Naive thymus-derived CD4-positive, alpha-beta T cell (primary cell): ENCODE results near the gene HNRNPUL1. TPM values are rescaled to one million over a fixed set of nuclear protein-coding genes. Genes with fewer than 3 reads are reported as not detected.

Experiments
- ATAC-seq: fragments of 150-1000 bp; cut with Tn5 transposase; 2 replicates; pipeline ENCODE4 v1.10.0; 2021; ENCODE audit warnings: mild to moderate bottlenecking, moderate library complexity
- CTCF ChIA-PET: fragments of 350-600 bp; sonication (Branson Sonifier 250); formaldehyde crosslinking; loops from one replicate; lab custom pipeline; 2021; ENCODE audit warnings: antibody characterized with exemption; lab: Charles Lee
- POLR2A ChIA-PET: fragments of 350-600 bp; sonication (Branson Sonifier 250); formaldehyde crosslinking; loops from one replicate; lab custom pipeline; 2021; ENCODE audit warnings: antibody characterized with exemption, inconsistent platforms; lab: Charles Lee
- DNase-seq, 9 donors: peaks; one replicate each; pipeline versions ENCODE4 v3.0.0 to v3.0.0-alpha.2; 2020 to 2022; ENCODE audit warnings: mixed read lengths in 1 of 9
- H3K27ac ChIP-seq: one replicate; pipeline ENCODE4 v1.7.0; 2013; ENCODE audit warnings: mild to moderate bottlenecking, low read depth, low read length, moderate library complexity
- H3K27me3 ChIP-seq, 2 donors: one replicate each; pipeline ENCODE4 v1.7.0; 2013; ENCODE audit warnings: low read length in 2 of 2, mild to moderate bottlenecking in 2 of 2, moderate library complexity in 2 of 2; ENCODE audit not compliant: control insufficient read depth in 2 of 2, insufficient read depth in 2 of 2
- H3K36me3 ChIP-seq, 3 experiments: 1 replicate in 2 of 3; 2 replicates in 1 of 3; pipeline ENCODE4 v1.7.0; 2013; ENCODE audit warnings: low read length in 3 of 3, mild to moderate bottlenecking in 3 of 3, moderate library complexity in 1 of 3; ENCODE audit not compliant: insufficient read depth in 3 of 3, control insufficient read depth in 2 of 3
- H3K4me1 ChIP-seq, 2 donors: one replicate each; pipeline ENCODE4 v1.7.0; 2013; ENCODE audit warnings: low read length in 2 of 2, mild to moderate bottlenecking in 2 of 2, moderate library complexity in 1 of 2; ENCODE audit not compliant: control insufficient read depth in 2 of 2, insufficient read depth in 2 of 2
- H3K4me3 ChIP-seq: 2 replicates; pipeline ENCODE4 v1.7.0; 2013; ENCODE audit warnings: mild to moderate bottlenecking, low read length
- H3K9me3 ChIP-seq, 3 experiments: 1 replicate in 2 of 3; 2 replicates in 1 of 3; pipeline ENCODE4 v1.7.0; 2013; ENCODE audit warnings: low read length in 3 of 3; ENCODE audit not compliant: control insufficient read depth in 2 of 3
- H3K27ac Mint-ChIP-seq, 9 donors: one replicate each; pipeline ENCODE4 v1.8.0; 2020 to 2022; ENCODE audit warnings: mixed read lengths in 9 of 9, mild to moderate bottlenecking in 8 of 9, moderate library complexity in 5 of 9, inconsistent platforms in 2 of 9
- H3K27me3 Mint-ChIP-seq, 5 donors: one replicate each; pipeline ENCODE4 v1.8.0; 2021 to 2022; ENCODE audit warnings: mixed read lengths in 5 of 5, mild to moderate bottlenecking in 1 of 5
- H3K36me3 Mint-ChIP-seq, 5 donors: one replicate each; pipeline ENCODE4 v1.8.0; 2020 to 2022; ENCODE audit warnings: mixed read lengths in 5 of 5, mild to moderate bottlenecking in 3 of 5, inconsistent platforms in 1 of 5
- H3K4me1 Mint-ChIP-seq, 7 donors: one replicate each; pipeline ENCODE4 v1.8.0; 2020 to 2022; ENCODE audit warnings: mixed read lengths in 7 of 7, mild to moderate bottlenecking in 3 of 7, inconsistent platforms in 1 of 7
- H3K4me3 Mint-ChIP-seq, 10 donors: one replicate each; pipeline ENCODE4 v1.8.0; 2020 to 2022; ENCODE audit warnings: mild to moderate bottlenecking in 10 of 10, mixed read lengths in 10 of 10, moderate library complexity in 6 of 10, inconsistent platforms in 2 of 10
- H3K9me3 Mint-ChIP-seq, 11 donors: one replicate each; pipeline ENCODE4 v1.8.0; 2020 to 2022; ENCODE audit warnings: mixed read lengths in 11 of 11, mild to moderate bottlenecking in 4 of 11, inconsistent platforms in 1 of 11, moderate library complexity in 1 of 11
- intact Hi-C, 2 donors: fragments of 100-400 bp; cut with micrococcal nuclease; formaldehyde crosslinking; loops; one replicate each; pipeline ENCODE4 v1.15.1; 2023
- polyA plus RNA-seq, 2 donors: library from polyadenylated mRNA; unstranded; fragments of 300-500 nt; fragmentation: Illumina TruSeq; gene quantifications; one replicate each; pipeline ENCODE4 v1.2.3, GENCODE V29; 2021
- total RNA-seq, 6 experiments: library from RNA in 5 of 6; stranded (reverse) in 5 of 6; gene quantifications; 1 replicate in 5 of 6; 2 replicates in 1 of 6; pipeline ENCODE4 v1.2.3 and lab custom pipeline; 2021 to 2026

The HNRNPUL1 gene
- total and polyA plus RNA-seq, 7 experiments from 2014 or later: 51.4 to 319 (median 270) TPM

GRCh38 chr19:41249707-41250423 is 14.3 kb upstream of the HNRNPUL1 start:
- ATAC-seq (no peak), DNase-seq (no peak)
- no peaks in the 10 kb centered on the region for H3K27me3 ChIP-seq
- H3K36me3 ChIP-seq: no peaks in the 10 kb centered on the region
- no peaks in the 10 kb centered on the region for H3K9me3 ChIP-seq
- peaks cover 0 to 8% (median 0%) of the 10 kb centered on the region in 5 donors for H3K27me3 Mint-ChIP-seq
- H3K36me3 Mint-ChIP-seq: no peaks in the 10 kb centered on the region
- no peak overlapping the region for H3K27ac ChIP-seq
- H3K4me1 Mint-ChIP-seq: peaks cover 0 to 4% (median 0%) of the 10 kb centered on the region in 7 donors
- CTCF ChIA-PET: interaction anchor here (1.4 kb wide), 1 partner anchor 46 kb away, joined by 3 read pairs; no protein-coding TSS in a partner anchor
- H3K9me3 Mint-ChIP-seq: no peaks in the 10 kb centered on the region
- no peak overlapping the region for H3K4me3 Mint-ChIP-seq
- POLR2A ChIA-PET: no interaction called here
- intact Hi-C loops: no loop called here
- no peaks in the 10 kb centered on the region for H3K4me1 ChIP-seq
- H3K4me3 ChIP-seq: no peak overlapping the region
- no peak overlapping the region for H3K27ac Mint-ChIP-seq

GRCh38 chr19:41253660-41254059 is 10.5 kb upstream of the HNRNPUL1 start:
- Mint-ChIP-seq H3K4me3 (no peak overlapping the region), H3K4me1 (peaks cover 0 to 5% (median 0%) of the 10 kb centered on the region in 7 donors), H3K27ac (no peak overlapping the region), H3K36me3 (no peaks in the 10 kb centered on the region), H3K27me3 (peaks cover 0 to 17% (median 0%) of the 10 kb centered on the region in 5 donors), H3K9me3 (peaks cover 0 to 1% (median 0%) of the 10 kb centered on the region in 11 donors)
- DNase-seq: no peak
- ChIA-PET POLR2A (no interaction called here), CTCF (no interaction called here)
- Histone ChIP-seq H3K4me3 (no peak overlapping the region), H3K27ac (no peak overlapping the region), H3K4me1 (no peaks in the 10 kb centered on the region), H3K27me3 (no peaks in the 10 kb centered on the region), H3K9me3 (no peaks in the 10 kb centered on the region), H3K36me3 (no peaks in the 10 kb centered on the region)
- ATAC-seq: no peak
- intact Hi-C loops: no loop called here

DNA sequence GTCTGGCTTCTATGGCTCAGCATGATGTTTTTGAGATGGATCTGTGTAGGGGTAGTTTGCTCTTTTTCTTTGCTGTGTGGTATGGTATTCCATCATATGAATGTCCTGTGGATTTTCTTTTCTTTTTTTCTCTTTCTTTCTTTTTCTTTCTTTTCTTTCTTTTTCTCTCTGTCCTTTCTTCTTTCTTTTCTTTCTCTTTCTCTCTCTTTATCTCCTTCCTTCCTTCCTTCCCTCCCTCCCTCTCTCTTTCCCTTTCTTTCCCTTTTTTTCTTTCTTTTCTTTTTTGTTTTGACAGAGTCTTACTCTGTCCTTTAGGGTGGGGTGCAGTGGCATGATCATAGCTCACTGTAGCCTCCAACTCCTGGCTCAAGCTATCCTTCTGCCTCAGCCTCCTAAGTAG is 9.0 kb upstream of the HNRNPUL1 start:
- no peaks in the 10 kb centered on the region for H3K36me3 Mint-ChIP-seq
- H3K9me3 Mint-ChIP-seq: peaks cover 0 to 1% (median 0%) of the 10 kb centered on the region in 11 donors
- H3K27ac Mint-ChIP-seq: peak overlapping the region in 1 of 9 donors; percentile 36
- Histone ChIP-seq H3K4me3 (no peak overlapping the region), H3K36me3 (no peaks in the 10 kb centered on the region), H3K4me1 (no peaks in the 10 kb centered on the region), H3K27me3 (no peaks in the 10 kb centered on the region), H3K9me3 (no peaks in the 10 kb centered on the region), H3K27ac (no peak overlapping the region)
- intact Hi-C loops: no loop called here
- no peak for DNase-seq
- ChIA-PET CTCF (interaction anchor here (0.6 to 0.9 kb wide), 2 partner anchors 9 to 26 kb away, joined by 3 to 6 read pairs; partner anchors contain the start of gene HNRNPUL1), POLR2A (no interaction called here)
- peaks cover 0 to 9% (median 0%) of the 10 kb centered on the region in 7 donors for H3K4me1 Mint-ChIP-seq
- no peak overlapping the region for H3K4me3 Mint-ChIP-seq
- no peak for ATAC-seq
- peaks cover 0 to 17% (median 0%) of the 10 kb centered on the region in 5 donors for H3K27me3 Mint-ChIP-seq

GRCh38 chr19:41261474-41262190 is 2.5 kb upstream of the HNRNPUL1 start:
- peaks cover 19 to 20% of the 10 kb centered on the region in 2 donors for H3K4me1 ChIP-seq
- ChIA-PET POLR2A (interaction anchor here (0.5 to 9.6 kb wide), 16 partner anchors 9 to 627 kb away, joined by 3 to 339 read pairs (median 4); partner anchors contain the start of genes B9D2, CCDC97, COQ8B and ITPKC), CTCF (interaction anchor here (0.6 to 5.5 kb wide), 6 partner anchors 37 to 785 kb away, joined by 3 to 55 read pairs (median 4); no protein-coding TSS in a partner anchor)
- peak in 1 of 9 donors; percentile 9 for DNase-seq
- H3K27ac Mint-ChIP-seq: peak overlapping the region; percentile 99 to 100 (median 100)
- peaks cover 0 to 17% (median 3%) of the 10 kb centered on the region in 5 donors for H3K36me3 Mint-ChIP-seq
- H3K4me3 ChIP-seq: peak overlapping the region; percentile 84
- no peaks in the 10 kb centered on the region for H3K9me3 ChIP-seq
- H3K4me1 Mint-ChIP-seq: peaks cover 23 to 45% (median 26%) of the 10 kb centered on the region in 7 donors
- no peaks in the 10 kb centered on the region for H3K27me3 ChIP-seq
- H3K4me3 Mint-ChIP-seq: peak overlapping the region; percentile 95 to 100 (median 98)
- H3K36me3 ChIP-seq: peaks cover 0 to 12% (median 0%) of the 10 kb centered on the region in 3 experiments
- H3K9me3 Mint-ChIP-seq: peaks cover 0 to 18% (median 0%) of the 10 kb centered on the region in 11 donors
- intact Hi-C loops: loop anchor here (1.0 to 10.0 kb wide), 24 partner anchors 35 to 1919 kb away; partner anchors contain the start of genes BLVRB (in 1 of the 2), CIC (in 1 of the 2), DMAC2 (in 1 of the 2) and DYRK1B (in 1 of the 2)
- ATAC-seq: no peak
- peaks cover 0 to 10% (median 0%) of the 10 kb centered on the region in 5 donors for H3K27me3 Mint-ChIP-seq
- peak overlapping the region; percentile 99 for H3K27ac ChIP-seq

GRCh38 chr19:41263042-41263849 is 926 bp upstream of the HNRNPUL1 start:
- Histone ChIP-seq H3K4me3 (peak overlapping the region; percentile 84), H3K9me3 (no peaks in the 10 kb centered on the region), H3K4me1 (peaks cover 22 to 30% of the 10 kb centered on the region in 2 donors), H3K27ac (peak overlapping the region; percentile 99), H3K36me3 (peaks cover 0 to 28% (median 4%) of the 10 kb centered on the region in 3 experiments), H3K27me3 (no peaks in the 10 kb centered on the region)
- Mint-ChIP-seq H3K36me3 (peaks cover 0 to 25% (median 4%) of the 10 kb centered on the region in 5 donors), H3K27me3 (peaks cover 0 to 8% (median 0%) of the 10 kb centered on the region in 5 donors), H3K4me1 (peaks cover 33 to 60% (median 41%) of the 10 kb centered on the region in 7 donors), H3K9me3 (peaks cover 0 to 18% (median 0%) of the 10 kb centered on the region in 11 donors), H3K4me3 (peak overlapping the region; percentile 95 to 100 (median 98)), H3K27ac (peak overlapping the region; percentile 99 to 100 (median 100))
- peak; percentile 62 for ATAC-seq
- DNase-seq: peak; percentile 66 to 98 (median 95)
- POLR2A ChIA-PET: interaction anchor here (0.5 to 9.6 kb wide), 51 partner anchors 8 to 1922 kb away, joined by 3 to 339 read pairs (median 4); partner anchors contain the start of genes ACTMAP, B9D2, CCDC97 and DMAC2
- CTCF ChIA-PET: interaction anchor here (0.8 to 5.5 kb wide), 11 partner anchors 8 to 628 kb away, joined by 3 to 55 read pairs (median 5); no protein-coding TSS in a partner anchor
- intact Hi-C loops: loop anchor here (1.0 to 10.0 kb wide), 23 partner anchors 36 to 1921 kb away; partner anchors contain the start of genes B9D2 (in 2 of the 2), BCKDHA (in 2 of the 2), EXOSC5 (in 2 of the 2) and BLVRB (in 1 of the 2)
